HG02798 (cell line): ENCODE measurements around the gene AGAP1.

Experiments used
- ATAC-seq: cut with Tn5 transposase; IDR thresholded peaks from one replicate; pipeline ENCODE4 v1.9.1; 2021; ENCODE audit warnings: mild to moderate bottlenecking; ENCODE audit not compliant: unreplicated experiment, poor library complexity

AGAP1 gene

DNA sequence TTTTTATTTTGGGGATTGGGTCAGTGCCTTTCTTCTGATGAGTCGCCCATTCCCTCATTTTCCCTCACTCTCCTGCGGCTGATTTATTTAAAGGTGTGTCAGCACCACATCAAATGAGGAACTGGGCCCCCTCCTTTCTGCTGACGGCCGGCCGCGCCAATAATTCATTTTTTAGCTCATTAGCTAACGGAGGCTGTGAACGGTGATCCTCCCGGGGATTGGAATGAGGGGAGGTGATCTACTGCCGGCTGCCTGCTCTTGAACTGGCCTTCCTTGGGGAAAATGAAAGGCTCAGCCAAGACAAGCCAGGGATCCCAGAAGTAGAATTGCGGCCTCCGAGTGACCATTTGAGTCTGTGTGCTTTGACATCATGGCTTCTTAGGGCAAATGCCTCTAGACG lies 620.1 kb downstream of the AGAP1 start:
- no peak for ATAC-seq

DNA sequence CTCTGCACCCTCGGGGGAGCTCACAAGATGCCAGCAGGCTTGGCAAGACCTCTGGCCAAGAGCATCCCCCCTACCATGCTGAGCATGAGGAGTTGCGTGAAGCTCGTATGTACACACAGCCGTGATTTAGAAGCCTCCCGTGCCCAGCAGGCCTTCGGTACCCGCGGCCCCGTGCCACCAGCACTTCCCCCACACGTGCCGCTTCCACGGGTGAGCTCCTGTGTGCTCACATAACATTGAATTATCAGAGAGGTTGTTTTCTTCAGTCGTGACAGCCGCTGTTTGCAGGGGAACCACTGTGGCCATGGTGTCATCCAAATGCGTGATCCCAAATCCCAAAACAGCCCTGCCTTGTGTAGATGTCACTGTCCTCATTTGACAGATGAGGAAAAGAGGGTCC lies 621.1 kb downstream of the AGAP1 start:
- ATAC-seq, result no peak

DNA sequence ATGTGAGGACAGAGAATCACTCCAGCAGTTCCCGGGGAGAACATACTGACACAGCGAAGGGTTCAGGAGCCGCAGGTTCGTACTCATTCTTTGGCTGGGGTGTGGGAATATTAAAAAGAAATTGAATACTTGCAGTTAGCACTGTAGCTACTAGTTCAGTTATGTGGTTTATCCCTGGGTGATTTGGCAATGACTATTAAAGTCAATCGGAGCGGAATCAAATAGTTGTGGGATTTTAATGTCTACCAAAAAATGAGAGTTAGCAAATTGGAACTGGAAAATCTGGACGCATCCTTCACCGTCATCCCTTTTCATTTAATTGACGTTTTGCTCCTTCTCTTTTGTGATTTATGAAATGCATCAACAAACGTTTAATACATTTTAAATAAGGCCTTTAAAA lies 623.6 kb downstream of the AGAP1 start:
- no peak for ATAC-seq

DNA sequence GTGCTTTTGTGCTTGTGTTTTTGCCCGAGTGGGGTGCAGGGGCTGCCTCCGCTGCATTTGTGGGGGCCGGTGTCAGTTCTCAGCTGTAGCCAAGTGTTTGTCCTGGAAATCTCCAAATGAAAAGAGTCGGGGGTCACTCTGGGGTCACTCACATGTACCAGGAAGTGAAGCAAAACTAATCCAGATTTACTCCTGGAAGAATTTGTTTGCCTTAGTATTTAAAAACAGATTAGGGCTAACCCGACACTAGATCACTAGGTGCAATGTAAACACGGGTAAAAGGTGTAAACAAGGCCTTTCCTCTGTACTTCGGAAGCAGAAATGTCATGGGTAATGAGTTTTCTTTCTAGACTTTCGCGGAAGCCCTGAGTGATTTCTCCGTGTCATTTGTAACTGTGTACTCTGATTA lies 624.0 kb downstream of the AGAP1 start:
- no peak for ATAC-seq

DNA sequence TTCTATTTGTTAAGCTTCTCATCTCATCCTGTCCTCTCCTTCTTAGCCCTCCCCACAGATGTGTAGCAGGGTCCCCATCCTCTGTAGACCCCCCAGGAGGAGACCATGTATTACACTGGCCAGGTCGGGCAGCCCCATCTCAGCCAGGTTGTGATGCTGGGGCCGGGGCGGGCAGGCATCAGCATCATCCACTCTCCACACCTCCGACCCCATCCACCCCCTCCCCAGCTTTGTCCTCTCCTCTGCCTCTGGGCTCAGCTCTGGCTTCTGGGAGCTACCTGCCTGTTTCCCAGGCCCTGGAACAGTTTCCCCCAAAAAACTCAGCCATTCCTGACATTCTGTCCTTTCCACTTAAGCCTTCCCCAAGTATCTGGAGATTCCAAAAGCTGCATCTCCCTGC lies 625.2 kb downstream of the AGAP1 start:
- ATAC-seq, result no peak

DNA sequence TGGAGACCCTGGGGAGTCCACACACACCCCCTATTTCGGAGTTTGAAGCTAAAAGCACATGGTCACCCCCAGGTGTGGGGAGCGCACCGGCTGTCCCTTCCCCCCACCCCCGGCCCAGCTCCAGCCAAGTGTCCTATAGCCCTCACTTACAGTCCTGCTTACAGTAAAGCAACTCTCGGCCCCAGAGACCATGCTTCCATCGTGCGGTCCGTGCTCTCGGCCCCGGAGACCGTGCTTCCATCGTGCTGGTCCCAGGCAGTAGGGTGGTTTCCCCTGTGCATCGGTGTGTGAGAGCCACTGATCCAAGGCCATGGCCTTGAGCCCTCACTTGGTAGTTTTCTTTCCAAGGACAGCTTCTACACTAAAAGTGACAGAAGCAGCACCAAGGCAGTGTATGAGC lies 625.6 kb downstream of the AGAP1 start:
- ATAC-seq, result no peak

DNA sequence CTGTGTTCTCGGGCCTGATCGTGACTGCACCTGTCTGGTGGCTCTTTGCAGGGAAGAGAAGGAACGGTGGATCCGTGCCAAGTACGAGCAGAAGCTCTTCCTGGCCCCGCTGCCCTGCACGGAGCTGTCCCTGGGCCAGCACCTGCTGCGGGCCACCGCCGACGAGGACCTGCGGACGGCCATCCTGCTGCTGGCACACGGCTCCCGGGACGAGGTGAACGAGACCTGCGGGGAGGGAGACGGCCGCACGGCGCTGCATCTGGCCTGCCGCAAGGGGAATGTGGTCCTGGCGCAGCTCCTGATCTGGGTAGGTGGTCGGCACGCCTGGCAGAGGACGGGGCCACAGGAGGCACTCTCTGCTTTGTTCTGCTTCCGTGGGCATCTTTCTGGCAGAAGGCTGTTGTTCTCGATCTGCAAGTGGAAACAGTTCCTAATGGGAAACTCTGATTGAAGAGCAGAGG lies 626.3 kb downstream of the AGAP1 start:
- no peak for ATAC-seq

DNA sequence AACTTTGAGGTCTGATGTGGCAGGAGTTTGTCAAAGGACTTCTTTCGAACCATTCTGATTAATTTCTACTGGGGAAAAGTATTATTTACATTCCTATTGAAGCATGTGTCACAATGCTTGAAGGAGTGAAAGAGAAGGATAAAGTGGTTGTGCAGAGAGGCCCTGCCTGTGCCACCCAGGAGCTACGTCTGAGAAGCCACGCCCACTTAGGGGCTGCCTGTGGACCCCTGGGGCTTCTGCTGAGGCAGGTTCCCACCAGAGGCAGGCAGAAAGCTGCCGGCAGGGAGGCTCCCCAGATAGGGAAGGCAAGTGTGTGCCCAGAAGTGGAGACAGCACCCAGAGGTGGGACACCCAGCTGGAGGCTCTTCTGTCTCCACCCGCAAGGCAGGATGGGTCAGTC lies 627.0 kb downstream of the AGAP1 start:
- ATAC-seq, result no peak

DNA sequence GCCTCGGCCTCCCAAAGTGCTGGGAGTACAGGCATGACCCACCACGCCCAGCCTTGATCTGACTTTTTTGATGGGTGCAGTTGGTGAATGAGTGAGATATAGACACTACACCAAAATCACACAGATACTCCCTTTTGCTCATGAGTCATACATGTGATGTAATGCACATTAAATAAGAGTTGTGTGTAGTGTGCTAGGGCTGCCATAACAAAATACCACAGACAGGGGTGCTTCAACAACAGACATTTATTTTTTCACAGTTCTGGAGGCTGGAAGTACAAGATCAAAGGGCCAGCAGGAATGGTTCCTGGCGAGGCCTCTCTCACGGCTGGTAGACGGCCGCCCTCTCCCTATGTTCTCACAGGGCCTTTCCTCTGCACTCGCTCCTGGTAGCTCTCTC lies 627.7 kb downstream of the AGAP1 start:
- ATAC-seq, result no peak

DNA sequence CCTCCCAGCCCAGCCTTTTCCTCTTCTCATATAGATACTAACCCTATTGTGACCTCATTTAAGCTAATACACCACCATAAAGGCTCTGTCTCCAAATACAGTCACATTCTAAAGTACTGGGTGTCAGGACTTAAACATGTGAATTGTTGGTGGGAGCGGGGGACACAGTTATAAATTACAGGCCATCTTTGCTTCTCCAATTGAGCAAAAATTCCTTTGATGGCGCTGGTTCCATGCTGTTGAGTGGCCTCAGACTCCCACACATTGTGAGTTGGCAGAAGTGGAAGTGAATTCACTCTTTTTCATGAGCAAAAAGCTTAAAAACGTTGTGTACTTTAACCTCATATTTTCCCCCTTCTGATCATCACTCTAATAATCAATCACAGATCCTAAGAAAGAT lies 628.4 kb downstream of the AGAP1 start:
- no peak for ATAC-seq

DNA sequence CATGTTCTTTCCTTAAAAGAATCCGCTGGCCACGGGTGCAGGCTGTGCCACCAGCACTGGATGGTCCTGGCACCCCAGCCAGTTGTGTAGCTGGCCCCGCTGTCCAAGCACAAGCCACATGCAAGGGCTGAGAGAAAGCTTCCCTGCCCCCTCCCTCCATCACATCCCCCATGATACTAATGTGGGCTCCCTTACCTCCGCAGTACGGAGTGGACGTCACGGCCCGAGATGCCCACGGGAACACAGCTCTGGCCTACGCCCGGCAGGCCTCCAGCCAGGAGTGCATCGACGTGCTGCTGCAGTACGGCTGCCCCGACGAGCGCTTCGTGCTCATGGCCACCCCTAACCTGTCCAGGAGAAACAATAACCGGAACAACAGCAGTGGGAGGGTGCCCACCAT lies 629.9 kb downstream of the AGAP1 start:
- ATAC-seq, result no peak

DNA sequence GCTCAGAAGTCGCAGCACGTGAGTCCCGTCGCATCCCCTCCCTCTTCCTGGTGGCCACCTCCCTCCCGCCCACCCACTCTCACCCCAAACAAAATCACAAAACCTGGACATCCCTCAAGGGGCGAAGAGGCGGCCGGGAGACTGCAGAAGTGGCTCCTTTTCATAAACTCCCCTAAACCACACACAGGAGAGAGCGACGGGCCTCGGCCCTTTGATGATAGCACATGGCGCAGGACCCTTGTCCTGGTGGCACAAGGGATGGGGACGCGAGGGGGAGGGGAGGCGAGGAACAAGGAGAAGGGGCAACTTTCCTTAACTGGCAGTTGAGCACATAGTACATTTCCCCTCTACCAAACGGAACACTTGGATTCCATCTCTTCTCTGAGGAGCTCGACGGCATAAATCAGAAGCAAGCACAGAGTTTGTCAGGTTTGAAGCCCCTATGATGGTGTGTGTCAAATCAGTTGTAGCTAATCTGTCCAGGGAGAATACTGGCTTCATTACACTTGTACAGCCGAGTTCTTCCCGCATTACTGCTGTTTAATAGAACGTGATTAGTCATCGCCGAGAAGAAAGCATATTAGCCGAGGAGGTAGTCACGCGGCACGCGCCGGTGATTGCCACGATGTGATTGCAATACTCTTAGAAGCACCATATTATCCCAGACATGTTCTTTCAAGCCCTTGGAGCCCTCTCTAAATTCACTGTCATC lies 630.5 kb downstream of the AGAP1 start:
- ATAC-seq, result no peak

DNA sequence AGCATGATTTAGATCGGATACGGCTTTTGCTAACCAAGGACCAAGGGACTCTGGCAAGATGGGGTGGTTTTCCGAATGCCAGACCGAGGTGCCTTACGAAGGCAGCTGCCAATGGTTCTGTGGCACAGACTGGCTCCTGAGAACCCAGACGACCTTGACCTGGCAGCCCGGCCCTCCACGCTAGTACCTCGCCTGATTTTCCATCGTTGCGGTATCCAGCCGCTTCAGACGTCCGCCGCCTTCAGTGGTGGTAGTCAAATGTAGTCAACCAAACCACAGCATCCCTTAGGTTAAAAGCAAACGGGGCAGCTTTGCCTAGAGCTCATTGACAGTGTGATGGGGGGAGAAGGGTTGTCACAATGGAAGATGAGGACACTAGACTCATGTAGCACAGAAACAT lies 631.7 kb downstream of the AGAP1 start:
- ATAC-seq, result no peak

DNA sequence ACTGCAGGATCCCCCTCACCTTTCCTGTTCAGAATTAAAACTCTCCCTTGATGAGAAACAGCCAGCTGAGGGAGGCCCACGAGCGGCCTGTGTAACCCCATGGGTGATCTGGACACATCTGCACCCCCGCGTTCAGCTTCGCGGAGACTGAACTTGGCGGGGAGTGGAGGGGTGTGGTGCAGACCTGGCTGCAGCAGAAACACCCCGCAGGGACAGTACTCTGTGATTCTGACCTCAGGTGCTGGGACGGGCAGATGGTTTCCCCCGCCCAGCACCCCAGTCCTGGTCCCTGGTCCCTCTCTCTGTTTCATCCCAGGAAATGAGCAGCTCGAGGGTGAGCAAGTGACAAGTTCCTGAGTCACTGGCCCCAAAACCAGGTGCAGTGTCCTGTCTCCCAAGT lies 633.2 kb downstream of the AGAP1 start:
- no peak for ATAC-seq

DNA sequence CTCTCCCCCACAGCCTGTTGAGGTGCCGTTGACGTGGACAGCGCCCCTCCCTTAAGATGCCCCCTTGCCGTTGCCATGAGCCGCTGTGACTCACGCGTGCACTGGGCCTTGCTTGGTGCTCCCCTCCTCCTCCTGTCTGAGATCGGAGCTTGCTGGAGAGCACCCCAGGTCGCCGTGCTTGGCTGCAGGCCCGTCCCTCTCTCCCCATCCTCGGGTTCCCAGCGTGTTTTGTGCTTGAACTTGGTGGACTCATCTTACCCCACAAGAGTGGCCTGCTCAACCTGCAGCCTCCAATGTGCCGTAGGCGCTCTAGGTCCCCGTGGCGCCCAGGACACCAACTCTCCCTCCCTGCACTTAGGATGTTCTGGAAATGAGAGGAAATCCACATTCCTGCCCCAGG lies 634.5 kb downstream of the AGAP1 start:
- no peak for ATAC-seq

DNA sequence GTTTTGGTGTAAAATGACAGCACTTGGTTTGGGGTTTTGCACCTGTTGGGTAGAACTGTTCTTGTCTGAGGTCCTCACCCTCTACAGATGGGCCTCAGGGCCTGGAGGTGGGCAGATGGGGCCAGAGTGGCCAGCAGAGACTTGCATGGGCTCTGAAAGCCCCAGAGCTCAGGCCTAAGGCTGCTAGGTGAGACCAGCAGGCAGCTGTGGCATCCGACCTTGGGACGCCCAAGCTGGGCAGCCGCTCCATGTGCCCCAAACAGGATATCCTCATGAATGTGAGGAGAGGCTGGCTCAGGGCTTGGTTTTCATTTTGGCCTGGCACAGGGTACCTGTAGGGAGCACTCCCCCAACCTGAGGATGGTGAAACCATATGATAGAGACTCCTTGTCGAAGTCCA lies 636.1 kb downstream of the AGAP1 start:
- ATAC-seq, result no peak

DNA sequence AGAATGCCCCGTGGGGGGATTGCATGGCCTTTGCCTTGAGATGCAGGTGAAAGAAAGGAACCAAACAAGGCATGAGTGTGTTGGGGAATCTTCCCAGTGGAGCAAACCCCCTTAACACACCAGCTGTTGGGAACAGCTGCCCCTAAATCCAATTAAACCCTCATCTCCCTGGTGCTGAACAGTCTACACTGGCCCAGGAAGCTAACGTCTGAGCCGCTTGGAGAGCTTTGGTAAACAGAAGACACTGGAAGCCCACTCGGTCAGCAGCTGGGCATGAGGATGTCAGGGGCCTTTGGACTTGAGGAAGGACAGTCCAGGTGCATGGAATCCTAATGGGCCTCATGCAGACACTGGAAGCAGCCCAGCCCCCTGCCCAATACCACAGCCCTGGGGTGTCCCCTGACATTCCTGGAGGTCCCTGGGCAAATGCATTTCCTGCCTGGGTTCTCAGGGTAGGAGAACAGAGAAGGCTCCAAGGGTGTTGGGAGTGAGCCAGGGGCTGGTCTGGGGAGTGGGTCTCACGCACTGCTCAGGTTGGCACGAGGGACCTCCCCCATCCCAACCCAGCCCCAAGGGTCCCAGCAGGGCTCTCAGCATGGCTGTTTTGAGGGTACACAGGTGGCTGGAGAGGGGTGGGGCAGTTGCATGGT lies 636.6 kb downstream of the AGAP1 start:
- ATAC-seq, result no peak

DNA sequence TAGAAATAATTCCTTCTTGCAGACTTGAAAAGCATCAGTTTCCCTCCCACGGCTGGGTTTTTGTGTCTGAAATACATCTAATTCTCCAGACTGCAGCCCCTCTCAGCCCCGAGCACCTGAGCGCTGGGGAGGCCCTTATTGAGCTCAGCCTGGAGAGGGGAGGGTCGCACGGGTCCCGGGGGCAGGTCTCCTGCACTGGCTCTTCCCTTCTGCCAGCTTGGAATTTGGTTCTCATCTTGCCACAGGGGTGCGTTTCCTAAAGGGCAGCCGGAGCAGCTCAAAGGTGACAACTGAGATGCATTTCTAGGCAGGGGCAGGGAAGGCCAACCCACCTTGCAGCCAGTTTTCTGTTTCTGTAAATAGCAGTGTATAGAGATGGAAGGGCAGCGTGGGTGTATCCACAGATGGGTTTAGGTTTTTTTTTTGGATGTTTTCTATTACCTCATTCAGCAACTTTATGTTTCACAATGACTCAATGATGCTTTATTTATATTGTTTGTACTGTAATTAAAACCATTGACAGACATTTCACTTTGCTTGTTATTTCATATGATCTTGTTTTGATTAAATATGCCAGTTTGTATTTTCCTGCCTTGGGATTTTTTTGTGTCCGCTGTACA lies 637.3 kb downstream of the AGAP1 start:
- ATAC-seq, result no peak

DNA sequence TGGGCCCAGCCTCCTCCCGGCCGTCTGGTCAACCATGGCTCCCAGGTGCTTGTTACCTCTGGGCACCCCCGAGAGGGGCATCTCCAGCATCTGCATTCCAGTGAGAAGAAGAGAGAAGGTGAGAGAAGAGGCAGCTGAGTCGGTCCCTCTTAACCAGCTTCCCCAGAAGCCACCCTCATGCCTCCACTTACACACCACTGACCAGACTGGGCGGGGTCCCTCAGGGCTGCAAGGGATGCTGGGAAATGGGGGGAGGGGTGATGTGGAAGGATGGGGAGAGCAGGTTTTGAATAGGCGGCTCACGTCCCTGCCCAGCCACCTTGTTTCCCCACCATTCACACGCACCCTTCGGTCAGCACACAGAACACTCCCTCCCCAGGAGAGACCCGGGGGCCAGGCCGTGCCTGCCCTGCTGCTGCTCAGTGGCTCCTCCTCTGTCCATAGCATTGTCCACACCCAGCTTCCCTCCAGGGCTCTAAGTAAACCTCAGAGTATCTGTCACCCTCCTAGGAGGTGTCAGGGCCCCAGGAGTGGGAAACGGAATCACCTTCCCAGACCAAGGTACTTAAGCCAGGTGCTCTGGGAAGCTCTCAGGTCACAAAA lies 639.7 kb downstream of the AGAP1 start:
- no peak for ATAC-seq

DNA sequence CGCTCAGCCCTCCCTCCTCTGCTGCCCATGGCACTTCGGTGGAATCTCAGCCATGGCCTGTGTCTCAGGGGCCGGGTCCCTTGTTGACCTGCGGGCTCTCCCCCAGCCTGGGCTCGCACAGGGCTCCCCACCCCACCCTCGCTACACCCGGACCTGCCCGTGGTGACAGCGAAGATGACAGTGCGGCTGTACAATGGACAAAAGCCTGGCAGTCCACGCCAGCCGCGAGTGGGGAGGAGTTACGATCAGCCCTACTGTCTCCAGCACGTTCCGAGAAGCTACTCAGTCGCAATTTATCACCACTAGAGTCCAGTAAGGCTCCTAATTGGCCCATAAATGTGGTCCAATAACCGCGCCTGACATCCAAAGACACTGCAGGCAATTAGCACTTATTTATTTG lies 642.7 kb downstream of the AGAP1 start:
- ATAC-seq, result no peak

DNA sequence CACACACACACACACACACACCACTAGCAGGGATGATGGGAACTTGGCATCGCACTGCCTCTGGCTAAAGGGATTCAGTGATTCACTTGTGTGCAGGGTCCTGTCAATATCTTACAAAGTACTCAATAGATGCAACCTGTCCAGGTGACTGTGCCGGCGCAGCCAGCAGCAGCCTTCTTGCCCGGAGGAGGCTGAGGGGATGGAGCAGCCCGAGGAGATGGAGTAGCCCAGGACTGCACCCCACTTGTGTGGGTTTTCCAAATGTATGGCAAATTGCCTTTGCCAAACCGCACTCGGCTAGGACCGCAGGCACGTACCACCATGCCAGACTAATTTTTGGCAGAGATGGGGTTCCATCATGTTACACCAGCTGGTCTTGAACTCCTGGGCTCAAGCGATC lies 643.2 kb downstream of the AGAP1 start:
- ATAC-seq, result no peak
